MCF 10A (cell line): ENCODE results near the gene PRR12. TPM values are rescaled to one million over a fixed set of nuclear protein-coding genes. Genes with fewer than 3 reads are reported as not detected.

ENCODE experiments used
- BruUV-seq: library from RNA; stranded (reverse); fragments of 400-500 nt; replicated peaks from 2 replicates; lab custom pipeline; 2021; lab: Mats Ljungman, UMichigan
- CTCF ChIA-PET: fragments of 300-600 bp; sonication (Branson Sonifier 250); formaldehyde crosslinking; extraction: SDS; loops from one replicate; lab custom pipeline; 2021; ENCODE audit warnings: antibody characterized with exemption, inconsistent platforms; lab: Yijun Ruan, JAX
- POLR2A ChIA-PET: fragments of 300-600, 350-650 bp; sonication (Branson Sonifier 250); formaldehyde crosslinking; extraction: SDS; loops from one replicate; lab custom pipeline; 2020; ENCODE audit warnings: antibody characterized with exemption, inconsistent platforms; lab: Yijun Ruan, JAX
- DNase-seq: peaks from one replicate; pipeline ENCODE4 v3.0.0-alpha.2; 2018; ENCODE audit not compliant: unreplicated experiment
- H3K27ac Mint-ChIP-seq: one replicate; pipeline ENCODE4 v1.8.0; 2022; ENCODE audit warnings: mild to moderate bottlenecking, low read depth, mixed read lengths; ENCODE audit not compliant: unreplicated experiment
- H3K27me3 Mint-ChIP-seq: one replicate; pipeline ENCODE4 v1.8.0; 2022; ENCODE audit warnings: mixed read lengths; ENCODE audit not compliant: insufficient read depth, unreplicated experiment
- H3K36me3 Mint-ChIP-seq: one replicate; pipeline ENCODE4 v1.8.0; 2022; ENCODE audit warnings: mild to moderate bottlenecking, moderate library complexity, mixed read lengths; ENCODE audit not compliant: insufficient read depth, unreplicated experiment
- H3K4me1 Mint-ChIP-seq: one replicate; pipeline ENCODE4 v1.8.0; 2022; ENCODE audit warnings: mixed read lengths; ENCODE audit not compliant: insufficient read depth, unreplicated experiment
- H3K4me3 Mint-ChIP-seq: one replicate; pipeline ENCODE4 v1.8.0; 2022; ENCODE audit warnings: mild to moderate bottlenecking, moderate library complexity, mixed read lengths; ENCODE audit not compliant: unreplicated experiment
- H3K9me3 Mint-ChIP-seq: one replicate; pipeline ENCODE4 v1.8.0; 2022; ENCODE audit warnings: mixed read lengths; ENCODE audit not compliant: unreplicated experiment
- CTCF ChIP-seq: fragments of 200-600 bp; IDR thresholded peaks from one replicate; pipeline ENCODE4 v1.8.0; 2022; ENCODE audit warnings: antibody characterized with exemption, mild to moderate bottlenecking; ENCODE audit not compliant: unreplicated experiment
- intact Hi-C: fragments of 100-400 bp; cut with micrococcal nuclease; formaldehyde crosslinking; loops from 2 replicates; pipeline ENCODE4 v1.14.1; 2022
- total RNA-seq: library from RNA; stranded (reverse); gene quantifications from 2 replicates; pipeline ENCODE4 v1.2.3, GENCODE V29; 2022

The PRR12 gene
- total RNA-seq, 1 experiment from 2014 or later, result 19.0 TPM

DNA sequence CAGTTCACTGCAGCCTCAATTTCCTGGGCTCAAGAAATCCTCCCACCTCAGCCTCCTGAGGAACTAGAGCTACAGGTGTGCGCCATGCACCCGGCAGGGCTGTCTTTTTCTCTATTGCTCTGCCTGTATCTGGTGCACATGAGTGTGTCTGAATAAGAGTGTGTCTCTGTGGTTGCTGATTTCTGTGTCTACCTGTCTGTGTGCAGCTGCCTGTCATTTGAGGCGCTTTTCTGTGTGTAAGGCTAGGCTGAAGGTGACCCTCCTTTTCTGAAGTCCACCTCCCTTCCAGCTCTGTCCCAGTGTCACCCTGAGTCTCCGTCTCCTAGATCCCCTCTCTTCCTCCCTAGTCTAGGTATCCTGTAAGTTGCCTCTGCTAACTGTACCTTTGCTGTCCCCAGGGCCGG is 1.5 kb upstream of the PRR12 start:
- H3K36me3 Mint-ChIP-seq, result peaks cover 21% of the 10 kb centered on the region
- no peak overlapping the region for H3K27ac Mint-ChIP-seq
- no peak overlapping the region for H3K4me3 Mint-ChIP-seq
- intact Hi-C loops, result no loop called here
- no TSS peak for BruUV-seq
- POLR2A ChIA-PET, result interaction anchor here (2.0 to 8.4 kb wide), 3 partner anchors 10 to 75 kb away, joined by 13 to 138 read pairs (median 136); partner anchors contain the start of genes BCL2L12, IRF3, NOSIP and PRRG2
- no peak for TF ChIP-seq CTCF
- no peaks in the 10 kb centered on the region for H3K27me3 Mint-ChIP-seq
- H3K9me3 Mint-ChIP-seq, result no peaks in the 10 kb centered on the region
- CTCF ChIA-PET, result interaction anchor here (1.0 kb wide), 1 partner anchor 19 kb away, joined by 5 read pairs; no protein-coding TSS in a partner anchor
- peaks cover 25% of the 10 kb centered on the region for H3K4me1 Mint-ChIP-seq
- DNase-seq, result no peak

DNA sequence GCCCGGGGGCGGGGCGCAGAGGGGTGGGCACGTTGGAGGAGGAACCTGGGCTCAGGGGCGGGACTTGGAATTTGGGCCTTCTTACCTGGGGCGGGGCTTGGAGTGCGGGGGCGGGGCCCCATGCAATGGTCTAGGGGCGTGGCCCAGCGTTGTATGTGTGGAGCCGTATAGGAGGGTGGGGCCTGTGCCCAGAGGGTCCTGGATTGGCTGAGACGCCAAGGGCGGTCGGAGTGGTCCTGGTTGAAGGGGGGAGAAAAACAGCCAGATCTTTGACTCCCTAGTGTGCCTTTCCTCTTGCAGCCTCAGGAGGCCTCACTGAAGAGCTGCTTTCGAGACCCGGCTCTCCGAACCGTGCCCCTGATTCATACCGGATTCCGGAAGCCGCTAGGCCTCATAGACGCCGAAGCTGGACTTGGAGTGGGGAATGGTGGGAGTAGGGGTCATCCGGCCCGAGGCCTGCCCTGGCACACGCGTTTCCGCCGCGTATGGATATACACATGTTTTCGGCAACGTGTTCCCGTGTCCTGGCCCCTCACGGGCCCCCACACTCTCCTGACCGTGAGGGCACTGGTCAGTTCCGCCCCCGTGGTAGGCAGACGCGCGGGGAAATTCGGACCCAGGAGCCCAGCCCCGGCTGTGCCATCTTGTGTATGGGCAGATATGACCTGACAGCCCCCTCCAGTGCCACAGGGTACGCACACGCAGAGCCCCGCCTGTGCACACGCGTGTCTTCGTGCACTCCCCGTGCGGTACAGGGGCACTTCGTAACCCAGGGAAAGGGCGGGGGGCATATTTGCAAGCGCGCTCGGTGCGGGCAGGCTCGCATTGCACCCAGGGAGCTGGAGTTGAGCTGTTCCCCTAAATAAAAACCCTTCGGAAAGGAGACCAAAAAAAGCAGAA is 661 bp upstream of the PRR12 start:
- Mint-ChIP-seq H3K27ac (peak overlapping the region; percentile 33), H3K27me3 (no peaks in the 10 kb centered on the region), H3K4me1 (peaks cover 27% of the 10 kb centered on the region), H3K9me3 (no peaks in the 10 kb centered on the region), H3K4me3 (peak overlapping the region; percentile 71), H3K36me3 (peaks cover 23% of the 10 kb centered on the region)
- peak; percentile 99 for DNase-seq
- intact Hi-C loops, result loop anchor here (1.0 to 5.0 kb wide), 2 partner anchors 50 to 87 kb away; partner anchors contain the start of genes PRMT1 and RRAS
- ChIA-PET CTCF (interaction anchor here (0.6 to 2.5 kb wide), 3 partner anchors 20 to 117 kb away, joined by 3 to 11 read pairs (median 5); partner anchors contain the start of gene FLT3LG), POLR2A (interaction anchor here (0.6 to 8.4 kb wide), 14 partner anchors 10 to 456 kb away, joined by 3 to 138 read pairs (median 4); partner anchors contain the start of genes AP2A1, BCL2L12, IRF3 and NOSIP)
- TSS peak; percentile 77 for BruUV-seq
- no peak for TF ChIP-seq CTCF

DNA sequence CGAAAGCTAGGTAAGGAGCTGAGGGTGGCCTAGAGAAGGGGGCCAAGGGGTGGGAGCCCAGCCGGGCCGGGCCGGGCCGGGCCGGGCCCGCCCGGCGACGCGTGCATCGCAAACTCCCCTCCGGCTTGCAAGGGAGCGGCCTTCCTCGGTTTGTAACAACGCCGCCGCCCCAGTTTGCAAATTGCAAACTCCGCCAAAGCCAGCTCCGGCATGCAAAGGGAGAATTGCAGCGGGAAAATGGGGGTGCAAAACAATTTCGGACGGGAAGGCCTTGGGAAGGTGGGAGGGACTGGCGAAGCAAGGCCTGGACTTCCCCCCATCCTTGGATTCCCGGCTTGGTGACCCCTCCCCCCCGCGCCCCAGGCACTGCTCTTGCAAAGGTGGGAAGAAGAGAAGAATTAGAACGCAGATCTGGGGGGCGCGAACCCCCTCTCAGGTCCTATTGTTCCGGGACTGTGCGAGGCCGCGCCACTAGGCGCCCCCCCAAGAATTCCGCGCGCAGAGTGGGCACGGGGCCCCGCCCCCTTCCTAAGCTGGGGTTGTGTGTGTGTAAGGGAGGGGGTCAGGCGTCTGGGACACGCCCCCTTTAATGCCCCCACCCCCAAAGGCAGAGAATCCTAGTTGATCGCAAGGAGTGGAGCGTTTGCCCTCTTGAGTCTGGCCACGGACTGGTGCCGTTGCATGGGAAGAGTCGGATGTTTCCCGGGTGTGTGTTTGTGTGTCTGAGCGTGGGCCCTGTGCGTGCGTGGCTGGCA is 926 bp downstream of the PRR12 start:
- TF ChIP-seq CTCF, result no peak
- DNase-seq, result peak; percentile 65
- peaks cover 27% of the 10 kb centered on the region for H3K4me1 Mint-ChIP-seq
- BruUV-seq, result no TSS peak
- H3K27ac Mint-ChIP-seq, result peak overlapping the region; percentile 33
- no peaks in the 10 kb centered on the region for H3K27me3 Mint-ChIP-seq
- POLR2A ChIA-PET, result interaction anchor here (0.9 to 8.4 kb wide), 7 partner anchors 10 to 104 kb away, joined by 3 to 138 read pairs (median 8); partner anchors contain the start of genes NOSIP, PRRG2, RPS11 and RRAS
- H3K9me3 Mint-ChIP-seq, result no peaks in the 10 kb centered on the region
- CTCF ChIA-PET, result interaction anchor here (0.6 to 2.5 kb wide), 2 partner anchors 22 to 73 kb away, joined by 3 to 11 read pairs; no protein-coding TSS in a partner anchor
- intact Hi-C loops, result loop anchor here (5.0 kb wide), 1 partner anchor 85 kb away; the partner anchor contains the start of gene PRMT1
- peaks cover 32% of the 10 kb centered on the region for H3K36me3 Mint-ChIP-seq
- H3K4me3 Mint-ChIP-seq, result peak overlapping the region; percentile 71
